Lower leg skin (tissue), 4 donors: ENCODE results near the gene TRIM43B. TPM values are rescaled to one million over a fixed set of nuclear protein-coding genes. Genes with fewer than 3 reads are reported as not detected.
"Not testable (repeated sequence)": the region's sequence is repeated elsewhere in the genome, so short reads cannot be mapped to it uniquely, and the experiment has no call there.

Experiments
- DNase-seq, 2 donors: peaks; one replicate each; pipeline ENCODE4 v3.0.0-alpha.2; 2019; ENCODE audit warnings: low spot score in 2 of 2
- H3K4me3 ChIP-seq: fragments of 200-600 bp; sonication (generic); 2 replicates; pipeline ENCODE4 v1.5.1; 2017; ENCODE audit warnings: mild to moderate bottlenecking, low read depth; ENCODE audit not compliant: poor library complexity, severe bottlenecking
- WGBS, 2 donors: methylation state at CpG; one replicate each; pipeline ENCODE4 v1.1.5; 2018; 5-methylcytosine and 5-hydroxymethylcytosine counted together
- intact Hi-C: fragments of 100-400 bp; cut with DNase I; formaldehyde crosslinking; loops from one replicate; pipeline ENCODE4 v1.15.0; 2023; ENCODE audit warnings: low total_unique reads
- total RNA-seq, 4 donors: library from RNA; depleted of rRNA; stranded (reverse); fragments of >200 nt; gene quantifications; one replicate each; pipeline ENCODE4 v1.1.0, GENCODE V29; 2016

TRIM43B gene
- total RNA-seq, 4 donors from 2014 or later, result not detected

GRCh38 chr2:95463292-95463691 is 21.3 kb downstream of the TRIM43B start:
- H3K4me3 ChIP-seq, intact Hi-C loops, DNase-seq: not testable (repeated sequence)
- WGBS, 2 donors, result no CpG with 5 or more reads among the region's 3 CpGs

- no CpG with 5 or more reads among the region's 2 CpGs for WGBS, 2 donors
- intact Hi-C loops, DNase-seq, H3K4me3 ChIP-seq: not testable (repeated sequence)
Measured at GRCh38 chr2:95445317-95445716, 39.2 kb downstream of the TRIM43B start.

GRCh38 chr2:95442474-95443099 is 42.0 kb downstream of the TRIM43B start:
- WGBS, 2 donors, result no CpG with 5 or more reads among the region's 2 CpGs
- DNase-seq, intact Hi-C loops, H3K4me3 ChIP-seq: not testable (repeated sequence)

- H3K4me3 ChIP-seq, intact Hi-C loops, DNase-seq: not testable (repeated sequence)
- WGBS, 2 donors, result 57% methylated on average over 3 of the region's 5 CpGs; no CpG with 5 or more reads in 1 of the 2 donors
Measured at GRCh38 chr2:95435872-95436209, 48.7 kb downstream of the TRIM43B start.

- DNase-seq, intact Hi-C loops, H3K4me3 ChIP-seq: not testable (repeated sequence)
- WGBS, 2 donors, result no CpG with 5 or more reads among the region's 30 CpGs
Measured at GRCh38 chr2:95435162-95435871, 49.2 kb downstream of the TRIM43B start.

GRCh38 chr2:95434507-95435076 is 50.0 kb downstream of the TRIM43B start:
- no CpG with 5 or more reads among the region's 3 CpGs for WGBS, 2 donors
- H3K4me3 ChIP-seq, intact Hi-C loops: not testable (repeated sequence)
- DNase-seq, result peak in 1 of 2 donors; percentile 77

GRCh38 chr2:95433973-95434372 is 50.6 kb downstream of the TRIM43B start:
- WGBS, 2 donors, result 67% methylated on average over 1 of the region's 2 CpGs; no CpG with 5 or more reads in 1 of the 2 donors
- H3K4me3 ChIP-seq, intact Hi-C loops, DNase-seq: not testable (repeated sequence)

GRCh38 chr2:95433373-95433772 is 51.2 kb downstream of the TRIM43B start:
- 60 to 83% methylated on average over 1 of the region's 4 CpGs for WGBS, 2 donors
- DNase-seq, H3K4me3 ChIP-seq, intact Hi-C loops: not testable (repeated sequence)

GRCh38 chr2:95429748-95430467 is 54.6 kb downstream of the TRIM43B start:
- H3K4me3 ChIP-seq, DNase-seq, intact Hi-C loops: not testable (repeated sequence)
- WGBS, 2 donors, result no CpG with 5 or more reads among the region's 8 CpGs

GRCh38 chr2:95427196-95427867 is 57.2 kb downstream of the TRIM43B start:
- intact Hi-C loops, H3K4me3 ChIP-seq, DNase-seq: not testable (repeated sequence)
- WGBS, 2 donors, result 18 to 19% methylated on average over 9 to 10 of the region's 30 CpGs

Other genes with a start within 250 kb of the TRIM43B start
- gene PROM2, start 210.3 kb downstream of the TRIM43B start, total RNA-seq, result 100 to 1,000 TPM in 2 of 4 donors, 10 to 100 TPM in 2; 87.0 to 272 (median 98.0) TPM
- 10 to 100 TPM in 2 of 4 donors, 1 to 10 TPM in 2; 5.2 to 20.4 (median 11.4) TPM for gene KCNIP3, start 187.4 kb downstream of the TRIM43B start, total RNA-seq
- gene FAHD2A, start 82.0 kb downstream of the TRIM43B start, total RNA-seq, result 10 to 100 TPM; 22.8 to 36.2 (median 23.6) TPM
- not detected for gene TRIM43, start 107.2 kb upstream of the TRIM43B start, total RNA-seq